Activated CD4-positive, alpha-beta T cell treated with anti-CD3 and anti-CD28 coated beads for 36 hours (primary cell): ENCODE measurements around the gene CALHM3. TPM values are rescaled to one million over a fixed set of nuclear protein-coding genes. Genes with fewer than 3 reads are reported as not detected.

ENCODE experiments used
- ATAC-seq: fragments of 200-7000 bp; cut with Tn5 transposase; one replicate; pipeline ENCODE4 v1.10.0; 2021; ENCODE audit warnings: mild to moderate bottlenecking, moderate library complexity
- CTCF ChIA-PET: fragments of 350-600 bp; sonication (Branson Sonifier 250); formaldehyde crosslinking; loops from one replicate; lab custom pipeline; 2021; ENCODE audit warnings: antibody characterized with exemption; lab: Charles Lee
- POLR2A ChIA-PET: fragments of 350-600 bp; sonication (Branson Sonifier 250); formaldehyde crosslinking; loops from one replicate; lab custom pipeline; 2021; ENCODE audit warnings: antibody characterized with exemption, inconsistent platforms; lab: Charles Lee
- DNase-seq: peaks from one replicate; pipeline ENCODE4 v3.0.0-alpha.2; 2020
- H3K27ac Mint-ChIP-seq: one replicate; pipeline ENCODE4 v1.8.0; 2021; ENCODE audit warnings: mixed read lengths
- H3K27me3 Mint-ChIP-seq: one replicate; pipeline ENCODE4 v1.8.0; 2021; ENCODE audit warnings: mixed read lengths
- H3K36me3 Mint-ChIP-seq: one replicate; pipeline ENCODE4 v1.8.0; 2021; ENCODE audit warnings: low read depth, mixed read lengths
- H3K4me1 Mint-ChIP-seq: one replicate; pipeline ENCODE4 v1.8.0; 2021; ENCODE audit warnings: mixed read lengths
- H3K4me3 Mint-ChIP-seq: one replicate; pipeline ENCODE4 v1.8.0; 2021; ENCODE audit warnings: mild to moderate bottlenecking, moderate library complexity, mixed read lengths
- H3K9me3 Mint-ChIP-seq: one replicate; pipeline ENCODE4 v1.8.0; 2021; ENCODE audit warnings: low read depth, mixed read lengths
- intact Hi-C, 2 experiments: fragments of 100-400 bp; cut with DNase I in 1 of 2; cut with micrococcal nuclease in 1 of 2; formaldehyde crosslinking; loops; one replicate each; pipeline versions ENCODE4 v1.14.2 to v1.15.1; 2022 to 2024; cut with DNase I, micrococcal nuclease
- total RNA-seq, 2 experiments: library from RNA; stranded (reverse); gene quantifications; one replicate each; pipeline ENCODE4 v1.2.3, GENCODE V29; 2021

The CALHM3 gene
- total RNA-seq, 2 experiments from 2014 or later, result not detected

- no peak overlapping the region for H3K27ac Mint-ChIP-seq
- ChIA-PET POLR2A (no interaction called here), CTCF (interaction anchor here (1.2 to 1.7 kb wide), 2 partner anchors 39 to 529 kb away, joined by 4 to 9 read pairs; partner anchors contain the start of gene CNNM2)
- intact Hi-C loops, result no loop called here
- no peaks in the 10 kb centered on the region for H3K27me3 Mint-ChIP-seq
- no peak for DNase-seq
- H3K4me3 Mint-ChIP-seq, result no peak overlapping the region
- no peak for ATAC-seq
- no peaks in the 10 kb centered on the region for H3K9me3 Mint-ChIP-seq
- H3K36me3 Mint-ChIP-seq, result peaks cover 47% of the 10 kb centered on the region
- H3K4me1 Mint-ChIP-seq, result peaks cover 33% of the 10 kb centered on the region
Measured at GRCh38 chr10:103447187-103447586, 31.9 kb downstream of the CALHM3 start.

GRCh38 chr10:103445767-103446567 is 33.1 kb downstream of the CALHM3 start:
- no peak overlapping the region for H3K27ac Mint-ChIP-seq
- CTCF ChIA-PET, result interaction anchor here (0.7 to 1.7 kb wide), 3 partner anchors 40 to 528 kb away, joined by 3 to 9 read pairs (median 4); partner anchors contain the start of gene CNNM2
- ATAC-seq (no peak), DNase-seq (no peak)
- H3K27me3 Mint-ChIP-seq, result no peaks in the 10 kb centered on the region
- peaks cover 53% of the 10 kb centered on the region for H3K36me3 Mint-ChIP-seq
- intact Hi-C loops, result no loop called here
- H3K4me3 Mint-ChIP-seq, result no peak overlapping the region
- peaks cover 28% of the 10 kb centered on the region for H3K4me1 Mint-ChIP-seq
- H3K9me3 Mint-ChIP-seq, result no peaks in the 10 kb centered on the region
- POLR2A ChIA-PET, result no interaction called here

DNA sequence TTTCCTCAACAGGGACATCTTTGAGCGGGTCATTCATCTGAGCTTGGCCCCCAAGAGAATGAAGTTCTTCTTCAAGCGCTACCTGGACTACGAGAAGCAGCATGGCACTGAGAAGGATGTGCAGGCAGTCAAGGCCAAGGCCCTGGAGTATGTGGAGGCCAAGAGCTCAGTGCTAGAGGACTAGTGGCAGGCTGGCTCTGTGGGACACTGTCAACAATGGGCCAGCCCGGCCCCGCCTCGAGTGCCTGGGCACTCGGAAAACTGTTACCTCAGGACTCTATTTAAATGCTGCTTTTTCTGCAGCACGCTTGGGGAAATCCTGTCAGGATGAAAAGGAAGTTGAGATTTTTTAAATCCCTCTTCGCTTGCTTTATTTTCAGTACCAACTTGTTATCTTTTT is 33.7 kb downstream of the CALHM3 start:
- ChIA-PET POLR2A (no interaction called here), CTCF (no interaction called here)
- ATAC-seq (no peak), DNase-seq (no peak)
- intact Hi-C loops, result no loop called here
- Mint-ChIP-seq H3K9me3 (no peaks in the 10 kb centered on the region), H3K27me3 (no peaks in the 10 kb centered on the region), H3K4me1 (peaks cover 22% of the 10 kb centered on the region), H3K4me3 (no peak overlapping the region), H3K27ac (no peak overlapping the region), H3K36me3 (peaks cover 59% of the 10 kb centered on the region)

- DNase-seq (no peak), ATAC-seq (no peak)
- no peak overlapping the region for H3K4me3 Mint-ChIP-seq
- H3K36me3 Mint-ChIP-seq, result peaks cover 62% of the 10 kb centered on the region
- POLR2A ChIA-PET, result no interaction called here
- no peaks in the 10 kb centered on the region for H3K27me3 Mint-ChIP-seq
- intact Hi-C loops, result no loop called here
- H3K4me1 Mint-ChIP-seq, result peaks cover 13% of the 10 kb centered on the region
- no peaks in the 10 kb centered on the region for H3K9me3 Mint-ChIP-seq
- H3K27ac Mint-ChIP-seq, result no peak overlapping the region
- CTCF ChIA-PET, result no interaction called here
Measured at GRCh38 chr10:103444478-103444877, 34.6 kb downstream of the CALHM3 start.

DNA sequence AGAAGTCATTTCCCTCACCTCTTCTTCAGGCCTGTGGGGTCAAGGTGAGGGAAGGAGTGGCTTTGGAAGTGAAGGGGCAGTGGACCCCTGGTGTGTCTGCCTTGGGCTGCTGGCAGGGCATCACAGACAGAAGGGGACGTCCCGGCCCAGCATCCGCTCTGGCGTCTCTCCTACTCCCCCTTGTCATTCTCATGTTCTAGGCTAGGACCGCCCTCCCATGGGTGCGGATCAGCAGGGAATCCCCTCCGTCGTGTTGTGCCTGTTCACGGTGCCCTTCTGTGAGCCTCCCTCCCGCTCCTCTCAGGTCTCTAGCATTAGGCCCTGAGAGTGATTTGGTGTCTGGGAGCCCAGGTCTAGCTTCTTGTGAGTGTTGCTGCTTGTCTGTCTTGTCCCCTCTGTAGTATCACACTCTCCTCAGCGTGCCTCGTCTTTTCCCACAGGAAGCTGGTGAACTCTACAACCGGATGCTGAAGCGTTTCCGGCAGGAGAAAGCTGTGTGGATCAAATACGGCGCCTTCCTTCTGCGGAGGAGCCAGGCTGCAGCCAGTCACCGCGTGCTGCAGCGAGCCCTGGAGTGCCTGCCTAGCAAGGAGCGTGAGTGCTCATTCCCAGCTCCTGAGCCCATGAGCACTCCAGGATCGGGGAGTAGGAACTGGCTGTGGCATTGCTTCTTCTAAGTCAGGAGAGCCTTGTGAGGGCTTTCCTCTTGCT is 35.4 kb downstream of the CALHM3 start:
- ChIA-PET CTCF (interaction anchor here (1.4 kb wide), 1 partner anchor 28 kb away, joined by 4 read pairs; no protein-coding TSS in a partner anchor), POLR2A (no interaction called here)
- Mint-ChIP-seq H3K27ac (no peak overlapping the region), H3K36me3 (peaks cover 62% of the 10 kb centered on the region), H3K27me3 (no peaks in the 10 kb centered on the region), H3K9me3 (no peaks in the 10 kb centered on the region), H3K4me3 (no peak overlapping the region), H3K4me1 (peaks cover 5% of the 10 kb centered on the region)
- ATAC-seq (no peak), DNase-seq (no peak)
- intact Hi-C loops, result no loop called here

- Mint-ChIP-seq H3K27ac (no peak overlapping the region), H3K4me1 (no peaks in the 10 kb centered on the region), H3K9me3 (no peaks in the 10 kb centered on the region), H3K4me3 (no peak overlapping the region), H3K36me3 (peaks cover 61% of the 10 kb centered on the region), H3K27me3 (no peaks in the 10 kb centered on the region)
- POLR2A ChIA-PET, result no interaction called here
- no peak for ATAC-seq
- no peak for DNase-seq
- intact Hi-C loops, result no loop called here
- CTCF ChIA-PET, result interaction anchor here (1.0 to 1.4 kb wide), 3 partner anchors 26 to 41 kb away, joined by 3 to 4 read pairs (median 4); no protein-coding TSS in a partner anchor
Measured at GRCh38 chr10:103442031-103442461, 37.0 kb downstream of the CALHM3 start.

GRCh38 chr10:103441611-103442010 is 37.4 kb downstream of the CALHM3 start:
- H3K27ac Mint-ChIP-seq, result no peak overlapping the region
- H3K9me3 Mint-ChIP-seq, result no peaks in the 10 kb centered on the region
- peaks cover 65% of the 10 kb centered on the region for H3K36me3 Mint-ChIP-seq
- ATAC-seq (no peak), DNase-seq (no peak)
- ChIA-PET CTCF (interaction anchor here (1.0 to 1.2 kb wide), 2 partner anchors 33 to 41 kb away, joined by 3 to 4 read pairs; no protein-coding TSS in a partner anchor), POLR2A (no interaction called here)
- H3K4me3 Mint-ChIP-seq, result no peak overlapping the region
- no peaks in the 10 kb centered on the region for H3K4me1 Mint-ChIP-seq
- no peaks in the 10 kb centered on the region for H3K27me3 Mint-ChIP-seq
- intact Hi-C loops, result no loop called here

DNA sequence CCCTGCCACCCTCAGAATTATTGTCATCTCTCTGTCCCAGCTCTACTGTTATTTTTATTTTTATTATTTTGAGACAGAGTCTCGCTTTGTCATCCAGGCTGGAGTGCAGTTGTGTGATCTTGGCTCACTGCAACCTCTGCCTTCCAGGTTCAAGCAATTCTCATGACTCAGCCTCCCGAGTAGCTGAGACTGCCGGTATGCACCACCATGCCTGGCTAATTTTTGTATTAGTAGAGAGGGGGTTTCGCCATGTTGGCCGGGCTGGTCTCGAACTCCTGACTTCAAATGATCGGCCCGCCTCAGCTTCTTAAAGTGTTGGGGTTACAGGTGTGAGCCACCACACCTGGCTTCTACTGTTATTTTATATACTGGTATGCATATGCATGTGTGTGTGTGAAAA is 37.8 kb downstream of the CALHM3 start:
- no peak overlapping the region for H3K27ac Mint-ChIP-seq
- CTCF ChIA-PET, result no interaction called here
- no peak for ATAC-seq
- no peaks in the 10 kb centered on the region for H3K4me1 Mint-ChIP-seq
- H3K4me3 Mint-ChIP-seq, result no peak overlapping the region
- intact Hi-C loops, result no loop called here
- H3K36me3 Mint-ChIP-seq, result peaks cover 65% of the 10 kb centered on the region
- H3K9me3 Mint-ChIP-seq, result no peaks in the 10 kb centered on the region
- POLR2A ChIA-PET, result no interaction called here
- DNase-seq, result no peak
- H3K27me3 Mint-ChIP-seq, result no peaks in the 10 kb centered on the region

DNA sequence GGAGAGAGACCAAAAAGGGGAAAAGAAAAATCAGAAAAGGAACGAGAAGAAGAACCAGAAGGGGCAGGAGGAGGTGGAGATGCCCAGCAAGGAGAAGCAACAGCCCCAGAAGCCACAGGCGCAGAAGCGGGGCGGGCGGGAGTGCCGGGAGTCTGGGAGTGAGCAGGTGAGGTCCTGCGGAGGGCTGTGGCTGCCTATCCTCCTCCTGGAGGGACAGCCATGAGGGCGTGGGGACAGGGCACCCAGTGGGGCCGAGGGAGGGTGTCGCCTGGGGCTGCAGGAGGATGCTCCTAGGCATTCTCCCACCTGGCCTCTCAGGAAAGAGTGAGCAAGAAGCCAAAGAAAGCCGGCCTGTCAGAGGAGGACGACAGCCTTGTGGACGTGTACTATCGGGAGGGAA is 38.6 kb downstream of the CALHM3 start:
- no peak for DNase-seq
- ChIA-PET CTCF (no interaction called here), POLR2A (no interaction called here)
- no peak overlapping the region for H3K27ac Mint-ChIP-seq
- no peak for ATAC-seq
- no peaks in the 10 kb centered on the region for H3K9me3 Mint-ChIP-seq
- no peaks in the 10 kb centered on the region for H3K27me3 Mint-ChIP-seq
- H3K36me3 Mint-ChIP-seq, result peaks cover 66% of the 10 kb centered on the region
- no peak overlapping the region for H3K4me3 Mint-ChIP-seq
- intact Hi-C loops, result no loop called here
- H3K4me1 Mint-ChIP-seq, result no peaks in the 10 kb centered on the region

DNA sequence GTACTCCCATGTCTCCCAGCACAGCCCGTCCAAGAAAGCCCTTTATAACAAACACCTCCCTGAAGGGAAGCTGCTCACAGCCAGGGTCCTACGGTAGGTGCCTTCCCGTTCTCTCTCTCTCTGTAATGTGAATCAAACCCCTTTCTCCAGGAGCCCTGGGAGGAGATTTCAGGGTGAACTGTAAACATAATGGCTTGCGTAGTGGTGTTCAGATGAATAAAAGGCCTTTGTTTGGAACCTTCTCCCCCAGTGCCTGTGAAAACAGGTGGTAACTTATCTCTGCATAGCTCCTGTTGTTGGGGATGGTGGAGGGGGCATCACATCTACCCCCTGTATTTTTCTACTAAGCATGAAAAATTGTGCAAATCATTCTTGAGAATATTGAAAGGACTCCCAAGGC is 39.3 kb downstream of the CALHM3 start:
- no peak for DNase-seq
- Mint-ChIP-seq H3K4me3 (no peak overlapping the region), H3K27ac (no peak overlapping the region), H3K4me1 (no peaks in the 10 kb centered on the region), H3K27me3 (no peaks in the 10 kb centered on the region), H3K9me3 (no peaks in the 10 kb centered on the region), H3K36me3 (peaks cover 63% of the 10 kb centered on the region)
- ChIA-PET POLR2A (no interaction called here), CTCF (no interaction called here)
- intact Hi-C loops, result no loop called here
- no peak for ATAC-seq

GRCh38 chr10:103433858-103434257 is 45.2 kb downstream of the CALHM3 start:
- intact Hi-C loops, result no loop called here
- Mint-ChIP-seq H3K27me3 (no peaks in the 10 kb centered on the region), H3K4me3 (no peak overlapping the region), H3K4me1 (peaks cover 19% of the 10 kb centered on the region), H3K27ac (no peak overlapping the region), H3K36me3 (peaks cover 65% of the 10 kb centered on the region), H3K9me3 (no peaks in the 10 kb centered on the region)
- no peak for ATAC-seq
- DNase-seq, result no peak
- ChIA-PET CTCF (interaction anchor here (0.7 kb wide), 1 partner anchor 131 kb away, joined by 3 read pairs; no protein-coding TSS in a partner anchor), POLR2A (no interaction called here)
